ENCODE measurements around the gene CORIN. TPM values are rescaled to one million over a fixed set of nuclear protein-coding genes. Genes with fewer than 3 reads are reported as not detected.

CORIN gene
- total and polyA plus RNA-seq, 2 of the 13 experiments (the other 11 are each of a cell fraction or from before 2014, with no cell fraction given) = 0.84 to 1.2 TPM

- FAIRE-seq (no peak), DNase-seq (ENCODE audit: low spot score) (no peak), ATAC-seq (no peak)
- 77% methylated on average over 5 of the region's 5 CpGs for WGBS (ENCODE audit: low lambda C conversion rate)
- Histone ChIP-seq H3K27me3 (ENCODE audit: control insufficient read depth in 1 of 2, insufficient read depth in 2 of 2, low read length in 2 of 2) (no peaks in the 10 kb centered on the region), H3K4me3 (replicated peaks in 1 of 3; ENCODE audit: insufficient read depth in 1 of 3, low read depth in 2 of 3, low read length in 3 of 3) (no peak overlapping the region), H3K9ac (ENCODE audit: insufficient read depth, low read depth, low read length) (no peak overlapping the region), H4K20me1 (ENCODE audit: insufficient read depth, low read length) (no peaks in the 10 kb centered on the region), H3K9me3 (ENCODE audit: low read length) (no peaks in the 10 kb centered on the region), H3K4me2 (ENCODE audit: low read depth, low read length) (no peak overlapping the region), H2AFZ (ENCODE audit: low read length) (no peak overlapping the region), H3K36me3 (replicated peaks in 1 of 2; ENCODE audit: control insufficient read depth in 1 of 2, insufficient read depth in 2 of 2, low read length in 2 of 2) (no peaks in the 10 kb centered on the region), H3K27ac (ENCODE audit: extremely low read length, insufficient read depth, low read length) (no peak overlapping the region), H3K79me2 (ENCODE audit: insufficient read depth, low read length) (no peaks in the 10 kb centered on the region), H3K4me1 (ENCODE audit: insufficient read depth, low read length) (peaks cover 24% of the 10 kb centered on the region)
- ChIA-PET POLR2A (no interaction called here), CTCF (ENCODE audit: low intra/inter-chr PET ratio, low total read pairs) (no interaction called here)
- in situ Hi-C loops (cut with HindIII; ENCODE audit: extremely low pct_ligation_motif_present, low pct_unique_long_range_greater_than_20kb) = no loop called here
- BruUV-seq (replicated peaks) = no TSS peak
- intact Hi-C loops (cut with micrococcal nuclease; ENCODE audit: unreplicated experiment) = loop anchor here (5.0 kb wide), 1 partner anchor 35 kb away; no protein-coding TSS in a partner anchor
- no peak for TF ChIP-seq HDAC6 (IDR thresholded peaks at IDR 0.05; ENCODE audit: low read depth, low read length)
- no peak for TF ChIP-seq RFX3 (CRISPR knock-in tag; IDR thresholded peaks at IDR 0.05)
- TF ChIP-seq ZNF713 (CRISPR knock-in tag; IDR thresholded peaks at IDR 0.05) = no peak
- TF ChIP-seq CBFB (CRISPR knock-in tag; IDR thresholded peaks at IDR 0.05) = no peak
- TF ChIP-seq SMAD3 (CRISPR knock-in tag; IDR thresholded peaks at IDR 0.05) = no peak
- TF ChIP-seq ZFP36L2 (CRISPR knock-in tag; IDR thresholded peaks at IDR 0.05) = no peak
- no peak for TF ChIP-seq ZNF580 (CRISPR knock-in tag; IDR thresholded peaks at IDR 0.05; ENCODE audit: borderline replicate concordance, low read depth)
- no peak for TF ChIP-seq ZNF260 (CRISPR knock-in tag; IDR thresholded peaks at IDR 0.05; ENCODE audit: borderline replicate concordance, low read depth)
- no peak for TF ChIP-seq ZNF770 (CRISPR knock-in tag; IDR thresholded peaks at IDR 0.05)
- TF ChIP-seq SKIL (CRISPR knock-in tag; IDR thresholded peaks at IDR 0.05; ENCODE audit: borderline replicate concordance) = no peak
- no peak for TF ChIP-seq ZSCAN25 (CRISPR knock-in tag; IDR thresholded peaks at IDR 0.05)
- no peak for TF ChIP-seq ZNF24 (IDR thresholded peaks at IDR 0.05)
- TF ChIP-seq ZBTB4 (CRISPR knock-in tag; IDR thresholded peaks at IDR 0.05; ENCODE audit: borderline replicate concordance) = no peak
- TF ChIP-seq ZNF343 (CRISPR knock-in tag; IDR thresholded peaks at IDR 0.05) = no peak
- no peak for TF ChIP-seq GLMP (CRISPR knock-in tag; IDR thresholded peaks at IDR 0.05; ENCODE audit: borderline replicate concordance)
- no peak for TF ChIP-seq CEBPB (IDR thresholded peaks at IDR 0.05; ENCODE audit: borderline replicate concordance, low read depth, low read length)
- no peak for TF ChIP-seq DMAP1 (CRISPR knock-in tag; IDR thresholded peaks at IDR 0.05)
- no peak for TF ChIP-seq GTF2F1 (IDR thresholded peaks at IDR 0.05; ENCODE audit: low read length)
Observed at GRCh38 chr4:47752214-47752613, 85.7 kb downstream of the CORIN start.

Measured in HepG2 (cell line).